ENCODE data around the gene SH3BP2. TPM values are rescaled to one million over a fixed set of nuclear protein-coding genes. Genes with fewer than 3 reads are reported as not detected.

Gene SH3BP2
- total RNA-seq, 2 experiments from 2014 or later, result 10.9 to 31.6 TPM

- Histone ChIP-seq H3K9me3 (ENCODE audit: low read length) (no peaks in the 10 kb centered on the region), H3K4me3 (ENCODE audit: low read depth, low read length, poor library complexity, severe bottlenecking) (no peak overlapping the region), H2AFZ (ENCODE audit: low read length) (no peak overlapping the region), H3K79me2 (ENCODE audit: insufficient read depth, low read depth, low read length) (no peaks in the 10 kb centered on the region), H4K20me1 (ENCODE audit: insufficient read depth, low read length) (no peaks in the 10 kb centered on the region), H3K36me3 (ENCODE audit: insufficient read depth, low read length) (no peaks in the 10 kb centered on the region), H3K9me2 (ENCODE audit: insufficient read depth, low read length) (no peaks in the 10 kb centered on the region), H3K4me1 (ENCODE audit: insufficient read depth, low read length, poor library complexity, severe bottlenecking) (peaks cover 17% of the 10 kb centered on the region), H3K4me2 (ENCODE audit: low read length) (no peak overlapping the region), H3K27ac (ENCODE audit: low read depth, low read length, poor library complexity, severe bottlenecking) (no peak overlapping the region)
- POLR2A ChIA-PET, result interaction anchor here (1.0 kb wide), 1 partner anchor 19 kb away, joined by 3 read pairs; no protein-coding TSS in a partner anchor
- no peak for DNase-seq (ENCODE audit: low spot score)
- intact Hi-C loops (cut with micrococcal nuclease; ENCODE audit: unreplicated experiment), result no loop called here
- CTCF ChIA-PET (ENCODE audit: unreplicated experiment), result interaction anchor here (0.6 kb wide), 1 partner anchor 14 kb away, joined by 3 read pairs; no protein-coding TSS in a partner anchor
- BruUV-seq (replicated peaks), result no TSS peak
- TF ChIP-seq EZH2phosphoT487 (IDR thresholded peaks at IDR 0.05; ENCODE audit: borderline replicate concordance, low read depth, low read length), result no peak
- TF ChIP-seq CTCF (conservative IDR thresholded peaks at IDR 0.05; ENCODE audit: low read length), result no peak
These were observed 11.6 kb downstream of the SH3BP2 start for GRCh38 chr4:2804449-2804972.

GRCh38 chr4:2804973-2805501 is 12.2 kb downstream of the SH3BP2 start:
- ChIA-PET CTCF (ENCODE audit: unreplicated experiment) (no interaction called here), POLR2A (no interaction called here)
- H3K4me1 ChIP-seq (ENCODE audit: insufficient read depth, low read length, poor library complexity, severe bottlenecking), result peaks cover 16% of the 10 kb centered on the region
- no peak for DNase-seq (ENCODE audit: low spot score)
- no TSS peak for BruUV-seq (replicated peaks)
- no peak overlapping the region for H3K27ac ChIP-seq (ENCODE audit: low read depth, low read length, poor library complexity, severe bottlenecking)
- H3K79me2 ChIP-seq (ENCODE audit: insufficient read depth, low read depth, low read length), result no peaks in the 10 kb centered on the region
- no peak overlapping the region for H3K4me3 ChIP-seq (ENCODE audit: low read depth, low read length, poor library complexity, severe bottlenecking)
- TF ChIP-seq CTCF (conservative IDR thresholded peaks at IDR 0.05; ENCODE audit: low read length) (no peak), EZH2phosphoT487 (IDR thresholded peaks at IDR 0.05; ENCODE audit: borderline replicate concordance, low read depth, low read length) (no peak)
- no peak overlapping the region for H2AFZ ChIP-seq (ENCODE audit: low read length)
- H3K4me2 ChIP-seq (ENCODE audit: low read length), result no peak overlapping the region
- no peaks in the 10 kb centered on the region for H4K20me1 ChIP-seq (ENCODE audit: insufficient read depth, low read length)
- intact Hi-C loops (cut with micrococcal nuclease; ENCODE audit: unreplicated experiment), result no loop called here
- no peaks in the 10 kb centered on the region for H3K9me3 ChIP-seq (ENCODE audit: low read length)
- no peaks in the 10 kb centered on the region for H3K36me3 ChIP-seq (ENCODE audit: insufficient read depth, low read length)
- no peaks in the 10 kb centered on the region for H3K9me2 ChIP-seq (ENCODE audit: insufficient read depth, low read length)

- DNase-seq (ENCODE audit: low spot score), result no peak
- no peak overlapping the region for H2AFZ ChIP-seq (ENCODE audit: low read length)
- H3K27ac ChIP-seq (ENCODE audit: low read depth, low read length, poor library complexity, severe bottlenecking), result no peak overlapping the region
- intact Hi-C loops (cut with micrococcal nuclease; ENCODE audit: unreplicated experiment), result no loop called here
- H4K20me1 ChIP-seq (ENCODE audit: insufficient read depth, low read length), result no peaks in the 10 kb centered on the region
- no peaks in the 10 kb centered on the region for H3K79me2 ChIP-seq (ENCODE audit: insufficient read depth, low read depth, low read length)
- no TSS peak for BruUV-seq (replicated peaks)
- H3K9me3 ChIP-seq (ENCODE audit: low read length), result no peaks in the 10 kb centered on the region
- ChIA-PET POLR2A (no interaction called here), CTCF (ENCODE audit: unreplicated experiment) (no interaction called here)
- H3K4me3 ChIP-seq (ENCODE audit: low read depth, low read length, poor library complexity, severe bottlenecking), result no peak overlapping the region
- no peaks in the 10 kb centered on the region for H3K9me2 ChIP-seq (ENCODE audit: insufficient read depth, low read length)
- no peak overlapping the region for H3K4me2 ChIP-seq (ENCODE audit: low read length)
- H3K4me1 ChIP-seq (ENCODE audit: insufficient read depth, low read length, poor library complexity, severe bottlenecking), result peaks cover 14% of the 10 kb centered on the region
- TF ChIP-seq EZH2phosphoT487 (IDR thresholded peaks at IDR 0.05; ENCODE audit: borderline replicate concordance, low read depth, low read length) (no peak), CTCF (conservative IDR thresholded peaks at IDR 0.05; ENCODE audit: low read length) (no peak)
- no peaks in the 10 kb centered on the region for H3K36me3 ChIP-seq (ENCODE audit: insufficient read depth, low read length)
These were observed 13.0 kb downstream of the SH3BP2 start for GRCh38 chr4:2805712-2806389.

Measured in OCI-LY7 (cell line).